ENCODE results near the gene FNDC3B.
"Not testable (repeated sequence)": the region's sequence is repeated elsewhere in the genome, so short reads cannot be mapped to it uniquely, and the experiment has no call there.

FNDC3B gene

DNA sequence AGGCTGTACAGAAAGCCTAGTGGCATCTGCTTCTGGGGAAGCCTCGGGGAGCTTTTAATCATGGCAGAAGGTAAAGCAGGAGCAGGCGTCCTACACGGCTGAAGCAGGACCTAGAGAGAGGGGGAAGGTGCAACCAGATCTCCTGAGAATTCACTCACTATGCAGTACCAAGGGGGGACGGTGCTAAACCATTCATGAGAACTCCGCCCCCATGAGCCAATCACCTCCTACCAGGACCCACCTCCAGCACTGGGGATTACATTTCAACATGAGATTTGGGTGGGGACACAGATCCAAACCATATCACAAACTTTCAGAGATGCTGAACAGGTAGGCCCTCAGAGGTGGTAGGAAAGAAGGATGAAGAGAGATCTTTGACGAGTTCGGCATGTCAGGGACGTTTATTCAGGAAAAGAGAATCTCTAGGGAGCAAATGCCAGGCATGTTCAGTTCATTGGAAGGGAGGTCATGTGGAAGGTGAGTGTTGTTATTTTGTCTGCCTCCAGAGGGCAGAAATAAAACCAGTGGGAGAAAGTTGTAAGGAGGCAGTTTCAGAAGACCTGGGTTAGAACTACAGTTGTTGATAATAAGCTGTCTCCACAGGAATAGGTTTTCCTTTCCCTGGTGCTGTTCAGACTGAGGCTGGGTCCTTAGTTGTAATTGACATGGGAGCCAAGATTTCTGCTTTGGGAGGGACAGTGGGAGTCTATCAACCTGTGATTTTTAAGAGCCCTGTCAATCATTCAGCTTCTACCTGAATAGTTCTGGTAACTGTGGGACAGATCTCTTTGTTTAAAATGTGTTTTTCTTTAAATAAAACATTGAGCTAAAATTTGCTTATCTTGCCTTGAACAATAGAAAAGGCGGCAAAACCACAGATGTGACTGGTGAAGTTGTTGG lies 4.3 kb upstream of the FNDC3B start:
- peak; percentile 51 for DNase-seq

DNA sequence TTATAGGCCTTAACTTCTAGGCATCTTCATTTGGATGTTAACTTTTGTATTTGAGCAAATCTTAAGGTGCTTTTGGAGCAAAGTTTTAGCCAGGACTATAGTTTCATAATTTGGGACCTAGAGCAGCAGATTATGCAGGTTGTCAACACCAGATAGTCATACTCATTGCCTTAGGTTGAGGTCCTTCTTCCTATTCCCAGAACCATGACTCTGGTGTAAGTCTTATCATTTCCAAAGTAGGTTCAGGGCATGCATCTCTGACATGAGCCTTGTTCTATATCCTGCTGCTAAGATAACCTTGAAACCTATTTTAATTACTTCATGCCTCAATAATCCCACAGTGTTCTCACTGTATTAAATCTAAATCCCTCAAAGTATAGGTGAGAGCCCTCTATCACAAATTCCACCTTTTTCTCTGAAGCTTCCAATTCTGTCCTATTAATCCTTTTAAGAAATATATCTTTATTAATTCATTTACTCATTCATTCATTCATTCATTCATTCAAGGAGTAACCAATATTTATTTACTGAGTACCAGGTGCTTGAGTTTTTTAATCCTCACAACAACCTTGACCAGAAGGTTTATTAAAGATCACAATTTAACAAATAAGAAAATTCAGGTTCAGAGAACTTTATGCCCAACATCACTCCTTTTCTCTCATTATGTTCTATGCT lies 2.7 kb upstream of the FNDC3B start:
- DNase-seq: no peak

DNA sequence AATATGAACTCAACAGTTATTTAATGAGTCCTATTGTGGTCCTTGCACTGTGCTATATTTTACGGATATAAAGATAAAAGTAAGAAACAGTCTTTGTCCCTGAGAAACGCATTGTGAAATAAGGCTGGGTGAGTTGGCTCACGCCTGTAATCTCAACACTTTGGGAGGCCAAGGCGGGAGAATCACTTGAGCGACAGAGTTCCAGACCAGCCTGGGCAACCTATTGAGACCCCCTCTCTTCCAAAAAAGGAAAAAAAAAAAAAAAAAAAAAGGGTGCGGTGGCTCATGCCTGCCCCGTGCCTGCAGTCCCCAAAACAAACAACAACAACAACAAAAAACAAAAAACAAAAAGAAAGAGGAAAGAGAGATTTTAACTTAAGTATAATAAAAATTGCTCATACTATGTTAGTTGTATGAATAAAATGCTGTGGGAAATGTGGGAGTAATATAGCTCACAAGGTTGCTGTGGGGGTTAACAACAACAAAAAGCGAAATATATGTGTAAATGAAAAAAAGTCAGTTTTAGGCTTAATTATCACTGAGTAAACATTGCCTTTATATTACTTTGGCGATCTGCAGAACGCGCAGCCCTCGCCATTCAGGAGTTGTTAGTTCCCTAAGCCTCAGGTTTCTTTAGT lies 461 bp upstream of the FNDC3B start:
- DNase-seq: no peak

DNA sequence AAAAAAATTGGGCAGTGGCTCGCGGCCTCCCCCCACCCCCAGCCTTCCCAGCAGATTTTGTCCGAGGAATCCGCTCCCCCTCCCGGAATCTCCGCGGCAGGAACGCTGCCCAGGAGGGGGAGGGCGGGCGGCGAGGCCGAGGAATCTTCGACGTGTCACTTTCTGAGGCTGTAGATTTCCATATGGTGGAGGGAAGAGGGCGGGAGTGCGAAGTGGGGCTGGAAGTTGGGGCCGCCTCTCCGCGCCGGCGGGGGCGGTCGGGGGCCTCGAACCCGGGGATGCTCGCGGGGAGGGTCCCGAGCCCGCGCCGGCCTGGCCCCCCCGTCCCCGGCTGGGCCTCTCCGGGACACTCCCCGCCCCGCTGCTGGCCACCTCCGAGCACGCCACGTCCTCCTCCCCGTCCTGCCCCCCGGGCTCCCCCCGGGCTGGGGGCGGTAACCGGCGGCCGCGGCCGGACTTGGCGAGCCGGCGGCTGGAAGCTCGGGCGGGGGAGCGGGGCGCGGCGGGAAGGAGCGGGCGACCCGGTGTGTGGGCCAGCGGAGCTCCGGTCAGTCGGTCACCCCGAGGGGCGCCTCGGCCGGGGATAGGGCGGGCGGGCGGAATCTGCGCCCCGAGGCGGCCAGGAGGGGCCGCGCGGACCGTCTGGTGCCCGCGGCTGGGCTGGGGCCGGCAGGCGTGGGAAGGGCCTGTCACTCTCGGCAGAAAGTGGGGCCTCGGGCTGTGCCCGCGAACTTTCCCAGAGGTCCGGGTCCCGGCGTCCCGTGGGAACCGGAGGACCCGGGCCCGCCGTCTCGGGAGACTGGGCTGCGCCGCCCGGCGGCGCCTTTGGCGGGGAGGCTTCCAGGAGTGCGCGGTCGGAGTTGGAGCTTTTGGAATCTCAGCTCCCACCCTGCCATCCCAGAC lies 951 bp downstream of the FNDC3B start:
- DNase-seq: peak; percentile 19

DNA sequence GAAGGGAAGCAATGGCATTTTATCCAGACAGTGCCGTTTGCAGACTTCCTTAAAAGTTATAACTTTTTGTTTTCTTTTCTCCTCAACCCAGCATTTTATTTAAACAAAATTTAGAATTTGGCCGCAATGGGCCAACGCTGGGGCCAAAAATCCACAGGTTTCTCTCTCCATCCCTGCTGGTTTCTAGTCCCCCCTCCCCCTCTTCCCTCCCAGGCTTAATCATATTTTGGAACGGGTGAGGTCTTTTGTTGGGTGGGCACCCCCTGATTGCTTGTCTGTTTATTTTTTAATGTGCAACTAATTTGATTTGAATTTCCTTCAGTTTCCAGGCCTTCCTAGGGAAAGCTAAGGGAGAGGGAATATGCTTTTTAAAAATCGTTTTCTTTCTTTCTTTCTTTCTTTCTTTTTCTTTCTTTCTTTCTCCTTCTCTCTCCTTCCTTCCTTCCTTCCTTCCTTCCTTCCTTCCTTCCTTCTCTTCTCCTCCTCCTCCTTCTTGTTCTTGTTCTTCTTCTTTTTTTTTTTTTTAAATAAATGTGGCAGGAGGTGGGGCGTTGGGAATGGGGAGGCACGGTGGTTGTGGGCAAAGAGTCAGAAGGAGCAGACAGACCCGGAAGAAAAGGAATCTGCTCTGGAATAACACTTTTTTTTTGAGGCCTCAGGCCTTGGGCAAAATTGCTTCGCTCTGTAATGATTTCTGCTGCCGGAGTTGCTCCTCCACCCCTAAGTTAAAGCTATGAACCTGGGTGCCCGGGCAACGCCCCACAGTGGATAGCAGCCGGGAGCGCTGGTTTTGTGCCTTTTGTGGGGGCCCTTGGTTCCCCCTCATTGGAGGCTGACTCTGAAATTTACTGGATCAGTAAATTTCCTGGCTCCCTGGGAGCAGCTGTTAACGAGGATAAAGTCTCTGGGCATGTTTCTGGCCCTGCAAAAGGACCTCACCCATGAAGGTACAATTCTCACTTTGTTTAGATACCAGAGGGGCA lies 1.9 kb downstream of the FNDC3B start:
- DNase-seq: no peak

DNA sequence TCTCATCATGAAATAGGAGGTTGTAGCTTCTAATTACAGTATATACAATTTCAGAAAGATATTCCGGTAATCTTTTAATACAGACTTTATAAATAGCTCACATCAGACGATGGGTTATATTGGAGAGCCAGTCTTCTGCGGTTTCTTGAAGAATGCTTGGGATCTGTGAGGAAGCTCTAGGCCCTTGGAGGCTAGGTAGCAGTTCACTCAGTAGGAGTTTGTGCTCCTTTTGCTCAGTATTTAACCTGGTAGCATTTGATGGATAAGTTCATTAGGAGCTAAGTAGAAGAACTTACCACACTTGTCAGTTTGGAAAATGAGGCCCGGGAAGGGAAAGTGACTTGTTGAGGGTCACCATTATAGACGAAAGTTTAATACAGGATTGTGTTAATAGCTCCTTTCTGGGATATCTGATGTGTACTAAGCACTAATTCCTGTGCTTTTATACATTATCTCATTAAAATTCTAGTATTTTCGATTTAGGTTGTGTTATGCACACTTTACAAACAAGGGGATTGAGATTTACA lies 2.8 kb downstream of the FNDC3B start:
- no peak for DNase-seq

DNA sequence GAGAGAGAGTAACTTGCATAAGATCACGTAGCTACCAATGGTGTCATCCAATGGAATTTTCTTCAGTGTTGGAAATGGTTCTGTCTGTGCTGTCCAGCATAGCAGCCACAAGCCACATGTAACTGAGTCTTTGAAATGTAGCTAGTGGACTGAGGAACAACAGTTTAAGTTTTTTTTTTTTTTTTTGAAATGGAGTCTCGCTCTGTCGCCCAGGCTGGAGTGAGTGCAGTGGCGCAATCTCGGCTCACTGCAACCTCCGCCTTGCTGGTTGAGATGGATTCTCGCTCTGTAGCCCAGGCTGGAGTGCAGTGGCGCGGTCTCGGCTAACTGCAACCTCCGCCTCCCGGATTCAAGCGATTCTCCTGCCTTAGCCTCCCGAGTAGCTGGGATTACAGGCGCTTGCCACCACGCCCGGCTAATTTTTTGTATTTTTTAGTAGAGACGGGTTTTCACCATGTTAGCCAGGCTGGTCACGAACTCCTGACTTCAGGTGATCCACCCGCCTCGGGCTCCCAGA lies 3.3 kb downstream of the FNDC3B start:
- not testable (repeated sequence) for DNase-seq

DNA sequence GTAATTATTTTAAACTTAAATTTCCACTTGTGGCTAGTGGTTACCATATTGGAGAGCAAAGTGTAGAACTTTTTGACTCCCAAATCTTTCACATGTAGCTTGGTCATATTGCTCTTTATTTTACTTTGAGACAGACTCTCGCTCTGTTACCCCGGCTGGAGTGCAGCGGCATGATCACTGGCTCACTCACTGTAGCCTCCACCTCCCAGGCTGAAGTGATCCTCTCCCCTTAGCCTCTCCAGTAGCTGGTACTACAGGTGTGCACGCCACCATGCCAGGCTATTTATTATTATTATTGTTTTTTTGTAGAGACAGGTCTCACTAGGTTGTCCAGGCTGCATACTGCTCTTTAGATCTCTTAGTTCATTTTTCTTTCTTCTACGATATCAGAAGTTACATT lies 3.9 kb downstream of the FNDC3B start:
- DNase-seq: no peak

DNA sequence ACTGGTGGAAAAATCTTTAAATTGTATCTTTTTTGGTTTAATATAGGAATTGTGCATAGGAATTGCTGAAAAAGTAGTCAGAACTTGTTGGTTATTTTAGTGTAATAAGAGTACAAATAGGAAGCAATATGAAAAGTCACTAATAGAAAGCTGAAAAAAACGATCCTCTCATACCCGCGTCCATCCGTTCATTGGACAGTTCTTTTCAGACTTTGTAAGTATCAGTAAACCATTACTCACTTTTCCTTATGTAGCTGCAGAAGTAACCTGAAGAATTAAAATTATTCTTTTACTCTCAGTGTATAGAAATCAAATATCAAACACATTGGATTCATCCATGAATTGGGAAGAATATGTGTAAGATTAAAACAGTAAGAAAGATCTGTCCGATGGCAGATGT lies 4.4 kb downstream of the FNDC3B start:
- DNase-seq: no peak

DNA sequence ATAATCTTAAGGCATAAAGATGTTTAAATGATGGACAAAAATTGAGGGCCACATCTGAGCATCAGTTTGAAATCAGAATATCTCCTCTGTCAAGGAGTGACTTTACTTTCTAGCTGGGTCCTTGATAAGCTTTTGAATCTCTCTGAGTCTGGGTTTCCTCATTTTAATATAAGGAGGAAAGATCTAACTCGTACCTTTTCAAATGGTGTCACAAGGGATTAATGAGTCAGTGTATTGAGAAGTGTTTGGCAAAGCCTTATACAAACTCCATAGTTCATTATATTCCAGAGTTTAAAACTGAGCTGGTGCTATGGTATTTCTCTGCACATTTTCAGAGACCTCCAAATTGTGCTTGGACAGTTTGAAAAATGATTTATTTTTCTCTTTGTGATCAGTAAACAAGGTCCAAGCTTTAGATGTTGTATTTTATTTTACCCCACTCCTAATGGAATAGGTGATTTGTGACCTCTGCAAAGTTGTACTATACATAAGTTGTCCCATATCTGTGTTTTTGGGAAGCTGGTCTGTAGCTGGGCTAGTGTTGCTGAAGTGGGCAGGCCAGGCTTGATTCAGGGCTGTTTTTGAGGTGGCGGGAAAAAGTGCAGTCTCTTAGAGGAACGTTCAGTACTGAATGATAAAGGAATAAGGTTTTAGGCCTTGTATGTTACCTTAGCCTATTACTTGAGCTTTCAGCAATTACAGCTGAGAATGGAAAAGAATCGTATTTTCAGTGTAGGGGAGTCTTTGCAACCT lies 5.6 kb downstream of the FNDC3B start:
- DNase-seq: no peak

DNA sequence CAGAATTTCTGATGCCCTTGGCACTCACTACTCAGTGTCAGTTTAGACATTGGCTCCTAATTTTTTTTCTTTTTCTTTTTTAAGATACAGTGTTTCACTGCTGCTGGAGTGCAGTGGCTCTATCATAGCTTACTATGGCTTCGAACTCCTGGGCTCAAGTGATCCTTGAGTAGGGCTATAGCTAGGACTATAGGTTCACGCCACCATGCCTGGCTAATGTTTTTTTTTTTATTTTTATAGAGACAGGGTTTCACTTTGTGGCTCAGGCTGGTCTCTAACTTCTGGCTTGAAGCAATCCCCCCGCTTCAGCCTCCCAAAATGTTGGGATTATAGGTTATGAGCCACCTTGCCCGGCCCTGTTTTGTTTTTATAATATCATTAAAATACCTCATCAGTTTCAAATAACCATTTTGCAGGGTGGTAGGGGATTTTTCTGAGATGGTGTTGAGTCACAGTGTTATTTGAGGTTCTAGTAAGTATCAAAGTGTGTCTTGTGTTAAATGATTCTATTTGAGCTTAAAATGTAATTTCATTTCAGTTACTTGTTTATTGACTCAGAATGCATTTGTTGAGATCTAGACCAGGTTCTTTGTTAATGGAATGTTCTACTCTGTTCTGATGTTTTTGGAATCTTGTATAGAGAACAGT lies 7.0 kb downstream of the FNDC3B start:
- DNase-seq: peak; percentile 29

DNA sequence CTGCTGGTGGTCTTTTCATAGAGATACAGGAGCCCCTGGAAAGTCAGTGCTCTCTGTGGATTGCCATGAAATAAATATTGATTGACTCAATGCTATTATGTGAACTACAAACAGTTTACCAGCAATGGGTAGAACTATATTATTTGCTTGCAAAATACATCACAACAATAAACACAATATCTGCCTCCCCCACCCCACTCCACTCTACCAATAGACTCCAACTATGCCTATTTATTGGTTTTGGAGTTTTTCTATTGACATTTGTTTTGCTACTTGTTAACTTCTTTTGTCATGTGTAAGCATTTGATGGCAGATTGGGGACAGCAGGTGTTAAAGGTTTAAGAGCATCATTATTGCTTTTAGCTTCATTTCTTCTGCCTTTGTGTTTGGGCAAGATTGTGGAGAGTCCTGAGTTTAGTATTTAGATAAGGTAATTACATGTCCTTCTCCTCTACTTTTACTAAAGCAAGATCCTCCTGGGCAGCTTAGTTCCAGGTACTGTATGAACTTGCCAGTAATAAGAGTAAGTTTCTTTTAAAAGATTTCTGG lies 8.3 kb downstream of the FNDC3B start:
- no peak for DNase-seq

DNA sequence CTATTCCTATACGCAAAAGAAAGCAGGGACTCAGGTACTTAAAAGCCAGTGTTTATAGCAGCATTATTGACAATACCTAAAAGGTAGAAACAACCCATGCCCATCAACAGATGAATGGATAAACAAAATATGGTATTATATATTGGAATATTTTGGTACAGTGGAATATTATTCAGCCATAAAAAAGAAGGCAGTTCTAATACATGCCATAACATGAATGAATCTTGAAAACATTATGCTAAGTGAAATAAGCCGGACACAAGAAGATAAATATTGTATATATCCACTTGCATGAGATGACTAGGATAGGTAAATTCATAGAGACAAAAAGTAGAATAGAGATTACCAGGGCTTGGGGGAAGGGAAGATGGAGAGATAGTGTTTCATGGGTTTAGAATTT lies 9.2 kb downstream of the FNDC3B start:
- no peak for DNase-seq

DNA sequence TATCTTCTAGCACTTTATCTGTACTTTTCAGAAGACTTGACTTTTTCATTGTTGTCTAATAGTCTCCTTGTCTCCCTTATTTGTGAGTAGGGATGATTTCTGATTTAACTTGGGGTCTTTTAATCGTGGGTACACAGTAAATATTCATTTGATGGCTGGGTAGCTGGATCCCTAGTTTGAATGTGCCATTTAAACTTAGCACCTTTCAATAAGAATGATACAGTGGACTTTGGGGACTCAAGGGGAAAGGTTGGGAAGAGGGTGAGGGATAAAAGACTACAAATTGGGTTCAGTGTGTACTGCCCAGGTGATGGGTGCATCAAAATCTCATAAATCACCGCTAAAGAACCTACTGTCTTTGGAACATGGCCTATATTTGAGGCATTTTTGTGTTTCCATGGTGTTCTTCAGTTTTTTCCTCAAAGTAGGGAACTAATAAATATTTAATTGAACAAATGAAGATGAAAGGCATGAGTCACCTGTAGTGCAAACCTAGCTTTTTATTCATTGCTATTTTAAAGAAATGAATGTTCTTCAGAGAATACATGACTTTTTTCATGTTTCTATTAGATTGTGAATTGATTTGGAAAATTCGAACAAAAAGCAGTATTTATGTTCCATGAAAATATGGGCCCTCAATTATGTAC lies 12.1 kb downstream of the FNDC3B start:
- DNase-seq: no peak

DNA sequence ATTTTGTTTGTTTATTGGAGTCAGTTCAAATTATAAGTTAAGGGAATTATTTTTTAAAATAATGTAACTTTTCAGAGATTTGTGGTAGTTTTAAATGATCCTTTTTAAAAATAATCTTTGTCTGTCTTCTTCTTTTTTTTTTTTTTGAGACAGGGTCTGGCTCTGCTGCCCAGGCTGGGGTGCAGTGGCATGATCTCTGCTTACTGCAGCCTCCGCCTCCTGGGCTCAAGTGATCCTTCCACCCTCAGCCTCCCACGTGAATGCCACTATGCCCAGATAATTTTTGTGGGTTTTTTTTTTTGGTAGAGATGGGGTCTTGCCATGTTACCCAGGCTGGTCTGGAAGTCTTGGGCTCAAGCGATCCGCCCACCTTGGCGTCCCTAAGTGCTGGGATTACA lies 12.6 kb downstream of the FNDC3B start:
- DNase-seq: no peak

DNA sequence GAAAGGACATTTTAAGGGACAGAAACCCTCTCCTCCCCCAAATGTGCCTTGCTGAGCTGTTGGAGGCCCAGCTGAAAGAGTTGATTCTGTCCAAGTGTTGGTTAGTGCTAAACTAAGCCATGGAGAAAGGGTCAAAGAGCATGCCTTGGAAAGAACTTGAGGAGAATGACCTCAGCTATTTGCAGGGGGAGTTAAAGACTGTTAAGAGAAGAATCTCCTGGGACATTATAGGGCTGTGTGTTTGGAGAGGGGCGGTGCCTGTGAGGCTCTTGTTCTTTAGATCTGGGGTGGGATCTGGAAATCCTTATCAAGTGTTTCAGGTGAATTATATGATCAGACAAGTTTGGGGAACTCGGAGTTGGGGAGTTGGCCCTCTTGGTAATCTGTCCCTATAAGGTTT lies 13.0 kb downstream of the FNDC3B start:
- no peak for DNase-seq

DNA sequence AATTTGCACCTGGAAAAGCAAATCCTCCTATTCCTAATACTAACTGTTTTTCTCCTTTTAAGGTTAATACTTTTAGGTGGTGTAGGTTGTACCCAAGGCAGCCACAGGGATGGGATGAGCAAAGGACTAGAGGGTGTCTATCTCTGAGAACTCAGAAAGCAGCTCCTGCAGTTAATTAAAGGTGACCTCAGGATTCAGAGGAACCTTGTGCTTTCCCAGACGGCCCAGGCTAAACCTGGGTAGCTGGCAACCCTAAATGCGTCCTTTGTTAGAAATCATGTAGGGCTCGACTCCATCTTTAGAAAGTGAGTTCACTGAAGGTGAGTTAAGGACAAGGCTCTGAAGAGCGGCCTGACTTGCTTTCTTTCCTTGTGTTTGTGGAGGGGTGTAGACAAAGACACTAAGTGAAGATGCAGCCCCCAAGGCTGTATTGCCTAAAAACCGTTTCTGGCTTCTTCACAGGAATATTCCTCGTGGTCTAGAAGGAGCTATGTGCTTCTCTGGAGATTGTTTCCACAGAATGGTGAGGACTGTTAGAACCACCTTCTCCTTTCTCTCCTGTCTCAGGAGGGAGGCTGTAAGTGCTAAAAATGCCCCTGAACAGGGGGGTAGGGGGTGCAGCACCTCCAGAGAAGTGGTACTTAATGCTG lies 14.9 kb downstream of the FNDC3B start:
- DNase-seq: no peak

DNA sequence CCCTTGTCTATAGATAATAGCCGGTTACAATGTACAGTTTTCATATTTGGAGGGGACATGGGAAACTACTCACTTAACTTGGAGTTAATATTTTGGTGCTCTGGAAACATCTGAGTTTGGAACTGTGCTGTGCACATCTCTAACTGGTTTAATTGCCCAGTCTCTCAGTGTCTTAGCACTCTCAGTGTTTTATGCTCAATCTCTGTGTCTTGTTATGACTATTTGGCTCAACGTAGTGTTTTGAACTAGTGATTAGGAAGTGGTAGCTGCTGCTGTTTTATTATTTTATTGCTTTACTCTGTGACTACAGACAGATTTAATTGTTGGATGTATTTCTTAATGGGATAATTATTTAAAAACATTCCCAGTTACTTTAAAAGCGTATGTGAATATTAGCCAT lies 17.0 kb downstream of the FNDC3B start:
- DNase-seq: no peak
